Mucosa of rectum (tissue), 2 donors: ENCODE data around the gene ST6GALNAC6.
A peak's percentile ranks its signal among the peaks of the same experiment; 100 is the strongest.

ENCODE experiments used
- H3K27ac ChIP-seq, 2 donors: one replicate each; pipeline ENCODE4 v1.7.0; 2013; ENCODE audit warnings: inconsistent platforms in 2 of 2, low read depth in 2 of 2, low read length in 2 of 2
- H3K27me3 ChIP-seq, 2 donors: one replicate each; pipeline ENCODE4 v1.7.0; 2013; ENCODE audit warnings: low read length in 2 of 2; ENCODE audit not compliant: control insufficient read depth in 2 of 2, insufficient read depth in 2 of 2
- H3K36me3 ChIP-seq, 2 donors: one replicate each; pipeline ENCODE4 v1.7.0; 2013; ENCODE audit warnings: low read length in 2 of 2; ENCODE audit not compliant: control insufficient read depth in 2 of 2, insufficient read depth in 2 of 2
- H3K4me1 ChIP-seq, 2 donors: one replicate each; pipeline ENCODE4 v1.7.0; 2013; ENCODE audit warnings: low read length in 2 of 2, mild to moderate bottlenecking in 1 of 2; ENCODE audit not compliant: control insufficient read depth in 2 of 2, insufficient read depth in 2 of 2
- H3K4me3 ChIP-seq, 2 donors: one replicate each; pipeline ENCODE4 v1.7.0; 2013; ENCODE audit warnings: low read length in 2 of 2
- H3K9ac ChIP-seq, 2 donors: one replicate each; pipeline ENCODE4 v1.7.0; 2013; ENCODE audit warnings: low read length in 2 of 2, low read depth in 1 of 2, mild to moderate bottlenecking in 1 of 2
- H3K9me3 ChIP-seq, 2 donors: one replicate each; pipeline ENCODE4 v1.7.0; 2013; ENCODE audit warnings: low read length in 2 of 2; ENCODE audit not compliant: control insufficient read depth in 2 of 2
- donor health status: healthy.
- donor health status: Normal muscosa, but diverticular disease.

ST6GALNAC6 gene

DNA sequence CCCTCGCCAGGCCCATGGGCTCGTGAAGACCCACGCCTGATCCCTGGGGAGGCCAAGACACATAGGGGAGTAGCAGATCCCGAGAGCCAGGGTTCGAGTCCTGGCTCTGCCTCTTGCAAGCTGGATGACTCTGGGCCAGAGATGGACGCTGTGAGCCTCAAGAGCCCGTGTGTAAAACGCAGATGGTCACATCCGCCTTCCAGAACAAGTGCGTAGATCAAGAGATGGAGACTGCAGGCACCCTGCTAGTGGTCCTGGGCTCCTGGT, 9.2 kb upstream of the ST6GALNAC6 start:
- Histone ChIP-seq H3K9ac (no peak overlapping the region), H3K27me3 (no peaks in the 10 kb centered on the region), H3K27ac (no peak overlapping the region), H3K36me3 (peaks cover 13% of the 10 kb centered on the region in 2 donors), H3K4me1 (peaks cover 51 to 68% of the 10 kb centered on the region in 2 donors), H3K9me3 (no peaks in the 10 kb centered on the region), H3K4me3 (no peak overlapping the region)

DNA sequence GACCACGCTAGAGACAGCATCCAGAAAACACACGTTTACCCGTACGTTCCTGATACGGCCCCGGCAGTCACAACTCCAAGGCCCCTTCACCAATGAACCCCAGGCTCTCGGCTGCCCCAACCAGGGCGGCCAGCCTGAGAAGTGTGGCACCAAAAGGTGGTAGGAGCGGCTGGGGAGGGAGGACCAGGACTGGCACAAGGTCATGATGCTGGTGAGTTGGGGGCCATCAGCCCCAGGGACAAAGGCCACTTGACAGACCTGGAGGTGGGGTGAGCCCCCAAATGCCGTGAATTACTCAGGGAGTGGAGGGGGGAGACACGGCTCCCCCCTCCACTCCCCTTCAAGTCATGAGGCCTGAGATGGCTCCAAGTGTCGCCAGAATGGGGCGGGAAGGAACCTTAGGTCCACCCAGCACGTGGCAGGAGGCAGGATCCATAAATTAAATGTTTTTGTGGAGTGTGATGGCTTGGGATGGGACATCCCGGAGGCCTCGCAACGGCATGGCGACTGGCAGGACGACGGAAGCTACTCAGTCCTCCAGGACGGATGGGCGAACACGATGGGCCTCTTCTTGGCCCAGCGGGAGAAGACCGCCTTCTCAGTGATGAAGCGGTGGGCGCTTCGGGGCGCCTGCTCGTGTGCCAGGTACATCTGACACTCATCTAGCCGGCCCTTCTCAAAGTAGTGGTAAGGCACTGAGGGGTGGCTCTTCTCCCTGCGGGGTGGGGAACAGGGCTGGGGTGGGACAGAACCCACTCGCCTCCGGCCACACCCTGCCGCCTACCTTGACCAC, 8.7 kb upstream of the ST6GALNAC6 start:
- Histone ChIP-seq H3K9ac (no peak overlapping the region), H3K27ac (peak overlapping the region in 1 of 2 donors; percentile 98), H3K4me1 (peaks cover 56 to 72% of the 10 kb centered on the region in 2 donors), H3K4me3 (no peak overlapping the region), H3K36me3 (peaks cover 13% of the 10 kb centered on the region in 2 donors), H3K9me3 (no peaks in the 10 kb centered on the region), H3K27me3 (no peaks in the 10 kb centered on the region)

DNA sequence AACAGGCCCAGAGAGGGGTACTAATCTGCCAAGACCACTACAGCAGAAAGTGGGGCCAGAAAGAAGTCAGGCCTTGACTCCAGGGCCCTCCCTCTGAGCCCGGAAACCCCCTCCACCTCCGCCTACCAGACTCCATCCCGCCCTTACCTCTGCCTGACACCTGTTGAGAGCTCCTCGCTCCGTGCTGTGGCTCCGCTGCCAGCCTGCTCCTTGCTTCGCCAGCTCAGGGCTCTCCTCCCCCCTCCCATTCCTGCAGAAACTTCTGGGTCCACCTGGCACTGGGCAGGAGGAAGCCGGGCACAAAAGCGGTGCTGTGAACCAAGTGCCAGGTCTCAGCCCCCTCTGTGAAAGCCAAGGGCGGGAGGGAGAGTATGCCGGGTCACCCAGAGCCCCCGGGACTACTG, 6.4 kb upstream of the ST6GALNAC6 start:
- H3K4me1 ChIP-seq: peaks cover 44 to 62% of the 10 kb centered on the region in 2 donors
- H3K4me3 ChIP-seq: peak overlapping the region; percentile 73 to 78
- peak overlapping the region; percentile 79 to 99 for H3K9ac ChIP-seq
- peaks cover 3 to 6% of the 10 kb centered on the region in 2 donors for H3K36me3 ChIP-seq
- H3K9me3 ChIP-seq: no peaks in the 10 kb centered on the region
- no peaks in the 10 kb centered on the region for H3K27me3 ChIP-seq
- H3K27ac ChIP-seq: peak overlapping the region; percentile 96 to 98

DNA sequence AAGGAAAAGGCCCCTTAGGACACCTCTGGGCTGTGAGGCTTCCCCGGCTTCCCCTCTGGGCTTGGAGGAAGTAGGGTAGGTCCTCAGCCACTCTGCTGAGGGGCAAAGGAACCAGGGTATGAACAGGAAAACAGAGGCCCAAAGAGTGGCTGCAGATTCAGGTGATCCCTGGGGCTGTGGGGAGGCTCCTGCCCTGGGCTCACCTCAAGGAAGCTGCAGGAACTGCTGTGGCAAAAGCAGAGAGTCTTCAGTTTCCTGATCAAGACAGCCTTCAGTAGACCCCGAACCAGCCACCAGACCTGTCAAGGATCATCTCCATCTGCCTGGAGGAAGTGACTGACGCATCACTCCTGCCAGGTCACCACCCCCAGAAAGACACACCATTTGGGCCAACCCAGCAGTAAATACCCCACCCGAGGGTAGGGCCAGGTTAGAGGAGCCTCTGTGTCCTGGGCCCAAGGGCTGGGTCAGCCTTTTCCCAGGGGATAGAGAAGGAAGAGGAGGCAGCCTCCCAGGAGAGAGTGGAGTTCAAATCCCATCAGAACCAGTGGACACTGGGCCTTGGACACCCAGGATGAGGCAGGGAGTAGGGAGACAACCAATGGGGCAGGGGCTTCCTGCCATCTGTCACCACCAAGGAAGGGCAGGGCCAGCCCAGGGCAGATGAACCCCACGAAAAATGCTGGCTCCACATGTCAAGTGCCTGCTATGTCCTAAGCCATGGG, 5.8 kb upstream of the ST6GALNAC6 start:
- H3K4me3 ChIP-seq: peak overlapping the region; percentile 73 to 78
- H3K36me3 ChIP-seq: peaks cover 3 to 4% of the 10 kb centered on the region in 2 donors
- H3K9me3 ChIP-seq: no peaks in the 10 kb centered on the region
- peak overlapping the region; percentile 79 to 99 for H3K9ac ChIP-seq
- peaks cover 38 to 57% of the 10 kb centered on the region in 2 donors for H3K4me1 ChIP-seq
- peak overlapping the region; percentile 96 to 98 for H3K27ac ChIP-seq
- H3K27me3 ChIP-seq: no peaks in the 10 kb centered on the region

DNA sequence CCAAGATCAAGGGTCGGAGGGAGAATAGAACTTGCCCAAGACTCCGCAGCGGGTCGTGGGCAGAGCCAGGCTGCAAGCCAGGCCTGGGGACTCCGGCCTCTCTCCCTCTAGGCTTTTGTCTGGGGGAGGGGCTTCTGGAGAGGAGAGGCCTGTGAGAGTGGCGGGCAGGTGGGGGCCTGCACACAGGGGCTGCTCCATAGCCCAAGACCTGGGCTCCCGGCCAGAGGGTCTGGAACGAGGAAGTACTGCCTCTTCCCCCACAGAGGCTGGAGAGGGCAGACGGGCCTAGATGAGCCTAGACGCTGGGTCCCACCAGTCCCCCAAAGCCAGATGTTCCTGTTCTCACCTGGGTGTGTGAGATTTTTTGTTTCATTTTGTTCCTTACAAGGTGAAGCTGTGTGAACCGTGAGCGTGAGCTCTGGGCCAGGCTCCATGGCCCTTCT, 5.2 kb upstream of the ST6GALNAC6 start:
- Histone ChIP-seq H3K36me3 (peaks cover 1 to 3% of the 10 kb centered on the region in 2 donors), H3K9me3 (no peaks in the 10 kb centered on the region), H3K4me3 (peak overlapping the region; percentile 73 to 78), H3K4me1 (peaks cover 44 to 60% of the 10 kb centered on the region in 2 donors), H3K9ac (peak overlapping the region; percentile 79 to 99), H3K27ac (peak overlapping the region; percentile 96 to 98), H3K27me3 (no peaks in the 10 kb centered on the region)

DNA sequence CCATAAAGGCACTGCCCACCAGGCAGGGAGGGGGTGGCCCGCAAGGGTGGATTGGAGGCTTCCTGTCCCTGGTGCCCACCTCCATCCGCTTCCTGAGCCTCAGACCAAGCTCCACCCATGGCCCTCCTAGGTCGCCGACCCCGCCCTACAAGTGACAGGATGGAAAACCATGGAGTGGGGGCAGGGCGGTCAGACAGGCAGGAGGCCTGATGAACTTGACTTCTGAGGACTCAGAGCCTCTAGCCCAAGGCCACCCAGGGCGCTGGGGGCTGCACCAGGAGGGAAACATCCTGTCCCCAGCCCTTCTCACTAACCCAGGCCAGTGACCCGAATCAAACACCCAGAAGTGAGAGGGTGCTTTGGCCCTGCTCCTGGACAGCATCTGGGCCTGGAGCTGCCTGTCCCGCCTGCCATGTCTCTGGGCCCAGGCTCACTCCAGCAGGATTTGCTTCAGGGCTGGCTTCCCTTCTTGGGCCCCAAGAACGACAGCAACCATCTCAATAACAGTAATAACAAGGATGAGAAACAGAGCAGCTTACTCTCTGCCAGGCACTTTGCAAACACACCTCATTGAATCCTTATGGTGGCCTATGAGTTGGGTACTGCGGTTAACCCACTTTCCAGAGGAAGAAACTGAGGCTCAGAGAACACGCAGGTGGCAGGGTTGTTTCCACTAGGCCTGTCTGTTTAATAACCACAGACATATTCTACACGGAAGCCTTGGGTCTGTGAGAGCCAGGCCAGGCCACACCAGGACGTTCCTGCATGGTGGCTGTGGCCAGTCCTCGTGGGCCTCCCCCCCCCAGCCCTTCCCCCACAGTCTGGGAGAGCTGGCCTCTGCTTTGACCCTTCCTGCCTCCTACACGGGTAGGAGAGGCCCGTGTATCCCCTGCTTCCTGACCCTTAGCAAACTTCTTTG, 4.4 kb upstream of the ST6GALNAC6 start:
- Histone ChIP-seq H3K9ac (peak overlapping the region; percentile 79 to 99), H3K4me1 (peaks cover 45 to 59% of the 10 kb centered on the region in 2 donors), H3K27ac (peak overlapping the region; percentile 96 to 98), H3K27me3 (no peaks in the 10 kb centered on the region), H3K4me3 (peak overlapping the region; percentile 73 to 78), H3K9me3 (no peaks in the 10 kb centered on the region), H3K36me3 (peaks cover 0 to 3% of the 10 kb centered on the region in 2 donors)

DNA sequence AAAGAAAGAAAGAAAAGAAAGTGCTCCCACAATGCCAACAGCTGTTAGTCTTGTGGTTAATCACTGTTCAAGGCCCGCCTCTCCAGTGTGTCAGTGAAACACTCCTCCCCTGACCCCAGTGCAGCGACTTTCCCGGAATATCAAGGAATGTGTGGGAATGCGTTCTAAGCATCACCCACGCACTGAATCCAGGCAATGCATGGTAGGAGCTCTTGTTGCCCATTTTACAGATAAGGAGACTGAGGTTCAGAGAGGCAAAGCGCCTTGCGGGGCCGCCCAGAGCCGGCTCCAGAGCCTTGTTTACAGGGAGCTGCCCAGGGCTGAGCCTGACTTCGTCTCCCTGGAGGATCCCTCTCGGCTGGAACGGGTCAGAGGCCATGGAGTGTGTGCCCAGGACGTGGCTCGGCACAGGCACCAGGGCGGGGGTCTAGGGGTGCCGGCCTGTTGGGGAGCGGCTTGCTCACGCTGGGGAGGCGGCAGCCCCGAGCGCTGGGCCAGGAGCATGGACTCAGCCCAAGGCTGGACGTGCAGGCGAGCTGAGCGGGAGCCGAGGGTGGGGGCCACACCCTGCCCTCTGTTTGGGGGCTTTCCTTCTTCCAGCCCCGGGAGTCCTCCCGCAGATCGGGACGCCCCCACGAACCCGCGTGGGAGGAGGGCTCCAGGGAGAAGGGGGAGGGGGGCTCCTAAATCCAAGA, 823 bp downstream of the ST6GALNAC6 start:
- Histone ChIP-seq H3K36me3 (peaks cover 28 to 37% of the 10 kb centered on the region in 2 donors), H3K4me1 (peaks cover 28 to 29% of the 10 kb centered on the region in 2 donors), H3K9ac (peak overlapping the region; percentile 68 to 82), H3K9me3 (peaks cover 2 to 7% of the 10 kb centered on the region in 2 donors), H3K27me3 (no peaks in the 10 kb centered on the region), H3K27ac (peak overlapping the region; percentile 78 to 83), H3K4me3 (peak overlapping the region; percentile 67 to 77)

DNA sequence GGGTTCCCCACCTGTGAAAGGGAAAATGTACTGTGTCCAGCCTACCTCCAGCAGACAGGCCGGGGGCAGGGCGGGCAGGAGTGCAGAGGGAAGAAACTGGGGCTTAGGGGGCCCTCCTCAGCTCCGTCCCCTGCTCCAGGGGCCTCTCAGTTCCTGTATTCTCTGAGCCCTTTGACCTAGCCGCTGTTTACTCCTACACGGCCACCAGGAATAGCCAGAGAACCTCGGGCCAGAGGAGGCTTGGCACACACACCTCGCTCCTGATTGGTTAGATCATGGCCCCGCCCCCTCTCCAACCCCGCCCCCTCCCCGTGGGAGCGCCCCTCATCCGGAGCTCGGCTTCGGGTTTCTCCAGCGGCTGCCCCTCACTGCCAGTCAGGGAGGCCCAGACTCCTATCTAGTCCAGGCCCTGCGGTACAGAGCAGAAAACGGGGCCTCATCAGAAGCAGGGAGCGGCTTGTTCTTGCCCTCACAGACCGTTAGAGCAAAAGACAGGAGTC, 2.2 kb downstream of the ST6GALNAC6 start:
- Histone ChIP-seq H3K4me1 (peaks cover 22 to 24% of the 10 kb centered on the region in 2 donors), H3K4me3 (peak overlapping the region in 1 of 2 donors; percentile 6), H3K9ac (no peak overlapping the region)

More for the DNA sequence above, 2.2 kb downstream of the ST6GALNAC6 start:
- peaks cover 39 to 51% of the 10 kb centered on the region in 2 donors for H3K36me3 ChIP-seq
- peaks cover 2 to 14% of the 10 kb centered on the region in 2 donors for H3K9me3 ChIP-seq
- peak overlapping the region; percentile 52 to 68 for H3K27ac ChIP-seq
- H3K27me3 ChIP-seq: no peaks in the 10 kb centered on the region
